ENCODE results near the gene ZNF385C. TPM values are rescaled to one million over a fixed set of nuclear protein-coding genes. Genes with fewer than 3 reads are reported as not detected.
A peak's percentile ranks its signal among the peaks of the same experiment; 100 is the strongest.

ZNF385C gene
- total RNA-seq, 1 donor from 2014 or later = not detected

DNA sequence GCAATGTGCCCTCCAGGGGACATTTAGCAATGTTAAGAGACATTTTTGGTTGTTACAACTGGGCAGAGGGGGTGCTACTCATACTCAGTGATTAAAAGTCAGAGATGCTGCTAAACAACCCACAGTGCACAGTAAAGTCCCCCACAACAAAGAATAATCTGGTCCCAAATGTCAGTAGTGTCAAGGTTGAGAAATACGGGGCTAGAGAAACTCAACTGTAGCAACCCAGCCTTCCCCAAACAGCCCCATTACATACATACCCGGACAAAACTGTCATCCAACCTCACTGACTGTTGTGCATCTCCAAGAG is 101.5 kb downstream of the ZNF385C start:
- DNase-seq (ENCODE audit: low read depth in 2 of 2) = no peak

DNA sequence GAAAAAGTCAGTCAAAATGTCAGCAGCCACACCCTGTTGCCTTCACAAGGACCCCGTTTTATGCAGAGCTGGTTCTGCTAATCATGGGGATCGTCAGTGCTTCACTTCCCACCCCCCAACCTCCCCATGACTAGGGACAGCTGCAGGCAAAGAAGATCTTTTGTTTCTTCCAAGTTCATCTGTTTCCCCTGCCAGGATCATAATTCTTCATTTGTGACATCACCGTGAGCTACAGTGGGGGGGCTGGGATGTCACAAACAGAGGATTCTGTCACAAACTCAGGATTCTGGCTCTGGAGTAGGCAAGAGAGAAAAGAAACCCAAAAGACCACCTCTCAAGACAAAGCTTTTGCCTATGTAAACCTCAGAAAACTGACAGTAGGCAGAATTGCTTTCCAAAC is 105.7 kb downstream of the ZNF385C start:
- no peak for DNase-seq (ENCODE audit: low read depth in 2 of 2)

DNA sequence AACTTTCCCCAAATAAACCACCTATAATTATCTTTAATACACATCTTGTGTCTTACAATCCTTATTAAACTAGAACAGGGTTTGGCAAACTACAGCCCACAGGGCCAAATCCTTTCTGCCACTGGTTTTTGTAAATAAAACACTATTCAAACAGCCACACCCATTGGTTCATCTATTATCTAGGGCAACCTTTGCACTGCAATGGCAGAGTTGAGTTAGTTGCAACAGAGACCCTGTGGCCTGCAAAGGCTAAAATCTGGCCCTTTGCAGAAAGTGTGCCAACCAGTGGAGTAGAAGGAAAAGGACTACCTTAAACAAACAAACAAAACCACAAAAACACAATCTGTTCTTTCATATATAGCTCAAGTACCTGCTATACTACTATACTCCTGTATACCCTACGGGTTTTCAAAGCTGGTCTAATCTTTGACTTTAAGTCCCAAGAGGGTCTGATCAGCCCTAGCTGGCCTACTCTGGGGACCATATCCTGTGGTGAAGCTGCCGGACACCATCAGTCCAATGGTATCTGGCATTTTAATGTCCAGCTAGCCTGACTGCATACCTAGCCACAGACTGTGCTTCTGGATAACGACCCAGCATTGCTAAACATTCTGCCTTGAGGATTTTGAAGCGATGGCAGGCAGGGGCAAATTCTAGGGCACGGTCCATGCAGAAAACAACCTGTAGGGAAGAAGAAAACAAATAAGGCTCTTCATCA is 108.4 kb downstream of the ZNF385C start:
- no peak for DNase-seq (ENCODE audit: low read depth in 2 of 2)

DNA sequence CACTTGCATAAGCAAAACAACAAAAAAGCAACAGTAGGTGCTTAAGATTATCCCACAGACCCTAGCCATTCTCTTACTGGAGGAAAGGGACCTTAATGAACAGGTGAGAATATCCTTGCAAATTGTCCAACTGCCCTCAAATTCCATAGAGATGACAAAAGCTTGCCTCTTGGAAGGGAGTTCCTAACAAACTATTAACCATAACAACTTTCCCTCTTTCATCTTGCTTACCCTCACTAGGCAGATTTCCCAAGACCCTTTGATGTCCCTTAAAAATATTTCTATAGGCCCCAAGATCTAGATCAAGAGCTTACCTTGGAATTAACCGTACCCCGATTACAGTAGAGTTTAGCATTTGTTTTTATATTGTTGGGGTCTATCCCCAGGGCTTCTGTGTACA is 109.9 kb downstream of the ZNF385C start:
- no peak for DNase-seq (ENCODE audit: low read depth in 2 of 2)

DNA sequence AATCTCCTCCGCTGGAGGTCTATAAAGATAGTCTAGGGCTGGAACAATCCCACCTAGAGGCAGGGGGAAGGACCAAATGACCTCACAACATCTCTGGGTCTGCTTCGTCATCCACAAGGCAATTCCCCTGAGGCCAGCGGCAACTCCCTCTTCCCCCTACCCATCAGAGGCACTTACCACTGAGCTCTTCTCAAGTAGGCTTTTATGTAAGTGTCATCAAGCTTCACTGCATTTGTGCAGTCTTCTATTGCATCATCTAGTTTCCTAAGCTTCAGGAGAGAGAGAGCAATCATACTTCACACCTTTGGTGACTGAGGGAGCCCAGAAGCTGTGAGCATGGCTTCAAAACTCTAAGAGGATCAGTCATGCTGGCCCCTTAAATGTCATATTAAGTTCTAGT is 110.6 kb downstream of the ZNF385C start:
- DNase-seq (ENCODE audit: low read depth in 2 of 2) = no peak

DNA sequence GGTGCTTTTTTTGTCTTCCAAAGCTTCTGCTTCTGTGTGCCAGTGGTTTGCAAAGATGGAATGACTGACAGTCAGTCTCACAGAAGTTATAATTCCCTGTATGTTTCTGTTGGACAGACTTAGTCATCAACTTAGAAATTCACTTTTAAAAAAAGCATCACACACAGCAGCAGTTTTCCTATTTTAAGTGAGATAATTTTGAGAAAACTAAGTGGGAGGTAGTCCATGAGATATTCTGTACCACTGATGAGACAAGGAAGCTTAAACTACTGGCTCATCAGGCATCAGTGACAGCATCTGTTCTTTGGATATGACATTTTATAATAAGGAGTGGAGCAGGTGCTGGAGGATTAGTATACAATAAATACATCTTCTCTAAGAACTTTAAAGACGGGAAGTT is 111.6 kb downstream of the ZNF385C start:
- no peak for DNase-seq (ENCODE audit: low read depth in 2 of 2)

DNA sequence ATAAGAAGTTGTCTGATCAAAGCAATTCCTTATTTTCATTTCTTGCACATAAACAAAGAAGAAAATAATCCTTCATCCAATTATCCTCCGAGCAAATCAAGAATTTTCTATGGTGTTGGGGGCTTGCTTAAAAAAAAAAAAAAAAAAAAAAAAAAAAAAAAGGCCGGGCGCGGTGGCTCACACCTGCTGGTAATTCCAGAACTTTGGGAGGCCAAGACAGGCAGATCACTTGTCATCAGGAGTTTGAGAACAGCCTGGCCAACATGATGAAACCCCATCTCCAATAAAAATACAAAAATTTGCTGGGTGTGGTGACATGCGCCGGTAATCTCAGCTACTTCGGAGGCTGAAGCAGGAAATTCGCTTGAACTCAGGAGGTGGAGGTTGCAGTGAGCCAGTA is 112.4 kb downstream of the ZNF385C start:
- DNase-seq (ENCODE audit: low read depth in 2 of 2) = no peak

DNA sequence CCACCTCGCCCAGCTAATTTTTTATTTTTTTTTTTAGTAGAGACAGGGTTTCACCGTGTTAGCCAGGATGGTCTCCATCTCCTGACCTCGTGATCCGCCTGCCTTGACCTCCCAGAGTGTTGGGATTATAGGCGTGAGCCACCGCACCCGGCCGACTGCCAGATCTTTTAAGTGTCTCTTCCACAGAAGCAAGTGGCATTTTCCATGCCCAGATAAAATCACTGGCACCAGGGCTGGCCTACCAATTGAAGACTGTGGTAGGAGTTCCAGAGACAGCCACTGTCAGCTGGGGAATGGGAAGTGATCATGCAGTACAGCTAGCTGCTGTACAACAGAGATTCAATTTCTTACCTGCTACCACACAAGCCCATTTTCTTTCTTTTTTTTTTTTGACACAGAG is 113.8 kb downstream of the ZNF385C start:
- no peak for DNase-seq (ENCODE audit: low read depth in 2 of 2)

DNA sequence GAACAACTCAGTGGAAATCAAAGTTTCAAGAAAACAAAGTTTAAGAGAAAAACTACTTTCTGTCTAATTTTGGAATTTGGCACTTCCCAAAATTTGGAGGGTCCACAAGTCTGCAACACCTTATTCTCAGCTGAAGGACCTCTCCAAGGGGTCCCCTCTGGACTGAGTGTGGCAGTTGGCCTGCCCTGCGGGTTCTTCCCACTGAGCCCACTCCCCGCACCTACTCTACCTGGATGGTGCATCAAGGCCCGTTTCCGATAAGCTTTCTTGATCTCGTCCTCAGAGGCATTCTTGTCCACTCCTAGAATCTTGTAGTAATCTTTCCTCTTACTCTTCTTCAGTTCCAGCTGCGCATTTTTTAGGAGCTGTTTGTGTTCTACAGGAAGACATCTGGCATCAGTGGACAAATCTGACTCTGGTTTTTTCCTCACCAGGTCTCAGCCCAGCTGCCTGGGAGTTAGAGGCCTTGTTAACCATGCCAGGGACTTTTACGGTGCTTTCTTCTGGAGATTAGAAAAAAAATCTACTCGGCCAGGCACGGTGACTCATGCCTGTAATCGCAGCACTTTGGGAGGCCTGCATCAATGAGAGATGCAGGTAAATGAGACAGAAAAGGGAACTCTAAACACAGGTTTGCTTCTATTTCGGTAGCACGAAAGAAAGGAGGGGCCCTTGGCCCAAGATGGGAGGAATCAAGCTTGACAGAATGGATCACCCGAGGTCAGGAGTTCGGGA is 116.1 kb downstream of the ZNF385C start:
- peak in 1 of 2 donors; percentile 24 for DNase-seq (ENCODE audit: low read depth in 2 of 2)

DNA sequence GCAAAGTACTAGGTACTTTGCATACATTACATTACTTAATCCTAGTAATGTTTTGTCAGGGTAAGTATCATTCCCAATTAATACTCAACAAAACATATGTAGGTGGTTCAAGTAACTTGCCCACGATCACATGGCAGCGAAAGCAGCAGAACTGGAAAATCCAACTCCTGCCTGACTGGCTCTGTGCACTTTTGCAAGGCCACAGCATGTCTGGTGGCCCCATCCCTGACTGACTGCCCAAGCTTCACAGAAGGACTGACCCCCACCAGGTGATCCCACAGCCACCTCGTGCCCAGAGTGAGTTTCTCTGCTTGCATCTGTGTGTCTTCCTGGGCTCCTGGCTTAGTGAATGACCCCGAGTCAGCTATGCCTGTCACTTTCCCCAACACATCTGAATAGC is 120.3 kb downstream of the ZNF385C start:
- DNase-seq (ENCODE audit: low read depth in 2 of 2) = no peak

DNA sequence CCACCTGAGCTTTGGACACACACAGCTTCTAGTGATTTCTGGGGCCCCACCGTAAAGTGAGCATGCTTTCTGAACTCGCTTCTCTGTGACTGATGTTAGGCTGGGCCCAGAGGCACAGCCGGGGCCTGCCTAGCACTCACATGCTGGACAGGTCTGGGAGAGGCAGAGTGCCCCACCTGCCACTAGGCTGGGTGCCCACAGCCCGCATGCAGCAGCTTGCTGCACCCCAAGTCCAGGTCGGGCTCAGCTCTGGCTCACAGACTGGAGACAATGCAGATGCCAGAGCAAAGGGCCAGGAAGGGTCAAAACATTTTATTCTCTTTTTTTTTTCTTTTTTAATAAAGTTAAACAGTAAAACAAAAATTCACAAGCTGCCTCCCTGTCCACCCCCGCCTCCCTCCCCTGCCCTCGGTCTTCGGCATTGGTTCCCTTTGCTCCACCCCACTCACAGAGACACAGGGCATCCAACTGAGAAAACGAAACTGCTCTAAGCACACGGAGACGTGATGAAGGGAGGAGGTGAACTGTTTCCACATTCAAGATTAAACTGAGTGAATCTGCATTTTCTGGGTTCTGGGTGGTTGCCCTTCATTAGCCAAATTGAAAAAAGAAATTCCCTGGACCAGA is 122.0 kb downstream of the ZNF385C start:
- DNase-seq (ENCODE audit: low read depth in 2 of 2) = no peak

Other genes starting within 250 kb of the ZNF385C start
- 18.1 and 26.6 TPM in 2 replicates for gene KLHL11, start 233.1 kb downstream of the ZNF385C start, total RNA-seq
- 167 and 203 TPM in 2 replicates for gene ACLY, start 179.5 kb downstream of the ZNF385C start, total RNA-seq
- under 0.01 TPM in 2 replicates for gene ODAD4, start 167.9 kb downstream of the ZNF385C start, total RNA-seq
- gene CNP, start 131.7 kb downstream of the ZNF385C start, total RNA-seq = 38.8 and 45.6 TPM in 2 replicates
- gene DNAJC7, start 81.0 kb downstream of the ZNF385C start, total RNA-seq = 56.0 and 60.1 TPM in 2 replicates
- 30.1 and 38.1 TPM in 2 replicates for gene NKIRAS2, start 78.4 kb downstream of the ZNF385C start, total RNA-seq
- 0.20 and 0.22 TPM in 2 replicates for gene C17orf113, start 47.9 kb downstream of the ZNF385C start, total RNA-seq
- 2.0 and 3.3 TPM in 2 replicates for gene DHX58, start 14.2 kb upstream of the ZNF385C start, total RNA-seq
- 3.3 and 6.7 TPM in 2 replicates for gene KAT2A, start 22.9 kb upstream of the ZNF385C start, total RNA-seq
- not detected in 2 replicates for gene HSPB9, start 24.3 kb upstream of the ZNF385C start, total RNA-seq
- 71.7 and 72.8 TPM in 2 replicates for gene RAB5C, start 56.5 kb upstream of the ZNF385C start, total RNA-seq
- under 0.01 TPM in 2 replicates for gene KCNH4, start 82.7 kb upstream of the ZNF385C start, total RNA-seq
- not detected in 2 replicates for gene HCRT, start 87.0 kb upstream of the ZNF385C start, total RNA-seq
- gene GHDC, start 96.0 kb upstream of the ZNF385C start, total RNA-seq = 11.3 and 22.8 TPM in 2 replicates
- 22.2 and 29.8 TPM in 2 replicates for gene STAT5B, start 177.9 kb upstream of the ZNF385C start, total RNA-seq
- 33.1 and 44.2 TPM in 2 replicates for gene STAT5A, start 190.0 kb upstream of the ZNF385C start, total RNA-seq